ENCODE data around the gene USP11. TPM values are rescaled to one million over a fixed set of nuclear protein-coding genes. Genes with fewer than 3 reads are reported as not detected.

USP11 gene
- total RNA-seq, 1 donor from 2014 or later = 39.5 TPM

- peak overlapping the region; percentile 63 for H3K27ac Mint-ChIP-seq
- H3K36me3 Mint-ChIP-seq (ENCODE audit: low read depth) = peaks cover 59% of the 10 kb centered on the region
- H3K9me3 Mint-ChIP-seq = no peaks in the 10 kb centered on the region
- H3K4me1 Mint-ChIP-seq (ENCODE audit: low read depth) = peaks cover 31% of the 10 kb centered on the region
- H3K27me3 Mint-ChIP-seq (ENCODE audit: low read depth) = no peaks in the 10 kb centered on the region
- H3K4me3 Mint-ChIP-seq (ENCODE audit: low read depth) = peak overlapping the region; percentile 97
- intact Hi-C loops (cut with micrococcal nuclease) = loop anchor here (10.0 kb wide), 1 partner anchor 119 kb away; no protein-coding TSS in a partner anchor
- DNase-seq (ENCODE audit: low spot score) = no peak
Observed at GRCh38 chrX:47196098-47196497, 36.7 kb upstream of the USP11 start.

- Mint-ChIP-seq H3K4me1 (ENCODE audit: low read depth) (peaks cover 31% of the 10 kb centered on the region), H3K9me3 (no peaks in the 10 kb centered on the region), H3K36me3 (ENCODE audit: low read depth) (peaks cover 73% of the 10 kb centered on the region), H3K27me3 (ENCODE audit: low read depth) (no peaks in the 10 kb centered on the region), H3K27ac (no peak overlapping the region), H3K4me3 (ENCODE audit: low read depth) (no peak overlapping the region)
- intact Hi-C loops (cut with micrococcal nuclease) = loop anchor here (10.0 kb wide), 1 partner anchor 117 kb away; no protein-coding TSS in a partner anchor
- no peak for DNase-seq (ENCODE audit: low spot score)
Observed at GRCh38 chrX:47197526-47197925, 35.3 kb upstream of the USP11 start.

DNA sequence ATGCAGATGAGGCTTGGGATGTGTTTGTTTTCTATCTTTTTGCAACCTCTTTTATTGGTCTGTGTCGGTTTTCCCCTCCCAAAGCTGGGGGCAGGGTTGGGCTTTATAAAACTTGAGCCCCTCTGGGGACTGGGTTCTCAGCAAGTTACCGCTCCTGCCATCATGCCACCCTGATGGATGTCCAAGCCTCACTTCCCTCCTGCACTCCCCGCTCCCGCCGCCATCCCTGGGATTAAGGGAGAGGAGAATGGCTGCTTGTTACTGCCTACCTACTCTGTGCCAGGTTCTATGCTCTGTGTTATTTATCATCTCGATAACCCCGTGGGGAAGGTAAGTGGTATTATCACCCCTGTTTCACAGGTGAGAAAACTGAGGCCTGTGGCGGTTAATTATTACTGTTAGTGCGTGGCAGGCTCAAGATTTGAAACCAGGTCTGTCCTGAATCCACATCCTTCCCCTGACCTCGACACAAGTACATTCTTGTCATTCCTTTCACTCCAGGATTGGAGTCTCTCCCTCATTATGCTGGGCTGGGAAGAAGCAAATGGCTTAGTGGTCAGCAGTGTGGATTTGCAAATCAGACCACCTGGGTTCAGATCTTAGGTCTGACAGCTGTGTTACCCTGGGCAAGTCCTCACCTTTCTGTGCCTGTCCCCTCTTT, 34.7 kb upstream of the USP11 start:
- Mint-ChIP-seq H3K4me1 (ENCODE audit: low read depth) (peaks cover 25% of the 10 kb centered on the region), H3K36me3 (ENCODE audit: low read depth) (peaks cover 72% of the 10 kb centered on the region), H3K9me3 (no peaks in the 10 kb centered on the region), H3K27ac (no peak overlapping the region), H3K4me3 (ENCODE audit: low read depth) (no peak overlapping the region), H3K27me3 (ENCODE audit: low read depth) (no peaks in the 10 kb centered on the region)
- DNase-seq (ENCODE audit: low spot score) = no peak
- intact Hi-C loops (cut with micrococcal nuclease) = loop anchor here (10.0 kb wide), 1 partner anchor 117 kb away; no protein-coding TSS in a partner anchor

GRCh38 chrX:47198687-47199080, 34.1 kb upstream of the USP11 start:
- intact Hi-C loops (cut with micrococcal nuclease) = loop anchor here (10.0 kb wide), 1 partner anchor 116 kb away; no protein-coding TSS in a partner anchor
- DNase-seq (ENCODE audit: low spot score) = no peak
- peaks cover 72% of the 10 kb centered on the region for H3K36me3 Mint-ChIP-seq (ENCODE audit: low read depth)
- H3K4me3 Mint-ChIP-seq (ENCODE audit: low read depth) = no peak overlapping the region
- no peak overlapping the region for H3K27ac Mint-ChIP-seq
- peaks cover 21% of the 10 kb centered on the region for H3K4me1 Mint-ChIP-seq (ENCODE audit: low read depth)
- no peaks in the 10 kb centered on the region for H3K27me3 Mint-ChIP-seq (ENCODE audit: low read depth)
- H3K9me3 Mint-ChIP-seq = no peaks in the 10 kb centered on the region

GRCh38 chrX:47199286-47199685, 33.5 kb upstream of the USP11 start:
- Mint-ChIP-seq H3K9me3 (no peaks in the 10 kb centered on the region), H3K4me1 (ENCODE audit: low read depth) (peaks cover 21% of the 10 kb centered on the region), H3K27ac (no peak overlapping the region), H3K4me3 (ENCODE audit: low read depth) (no peak overlapping the region), H3K36me3 (ENCODE audit: low read depth) (peaks cover 74% of the 10 kb centered on the region), H3K27me3 (ENCODE audit: low read depth) (no peaks in the 10 kb centered on the region)
- intact Hi-C loops (cut with micrococcal nuclease) = loop anchor here (10.0 kb wide), 1 partner anchor 116 kb away; no protein-coding TSS in a partner anchor
- no peak for DNase-seq (ENCODE audit: low spot score)

DNA sequence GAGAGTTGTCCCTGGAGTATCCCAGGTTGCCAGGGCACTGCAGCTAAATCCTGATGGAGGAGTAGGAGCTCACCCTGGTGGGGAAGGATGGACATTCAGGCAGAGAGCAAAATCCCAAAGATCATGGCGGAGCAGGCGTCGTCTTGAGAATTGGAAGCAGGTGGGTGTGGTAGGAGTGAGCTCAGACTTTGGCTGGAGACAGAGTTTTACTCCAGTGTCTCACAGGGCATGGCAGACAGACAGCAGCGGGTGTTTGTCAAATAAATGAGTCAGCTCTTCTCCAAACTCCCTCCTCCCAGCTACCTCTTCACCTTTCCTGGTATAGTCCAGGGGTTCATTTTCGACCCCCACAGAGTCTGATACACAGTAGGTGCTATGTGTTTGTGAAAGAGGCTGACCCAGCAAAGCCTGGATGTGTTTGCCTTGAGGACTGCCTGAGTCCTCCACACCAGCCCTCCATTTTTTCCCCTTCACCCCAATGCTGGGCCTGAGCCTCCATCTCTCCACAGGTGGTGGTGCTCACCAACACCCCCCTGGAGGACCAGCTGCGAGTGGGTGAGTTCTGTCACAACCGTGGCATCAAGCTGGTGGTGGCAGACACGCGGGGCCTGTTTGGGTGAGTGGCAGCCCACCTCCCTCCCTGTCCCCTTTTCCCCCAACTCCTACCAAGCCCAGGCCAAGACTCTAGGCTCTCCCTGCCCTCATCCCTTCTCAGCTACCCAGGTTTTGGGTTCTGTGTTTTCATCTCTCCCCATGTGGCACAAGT, 32.2 kb upstream of the USP11 start:
- Mint-ChIP-seq H3K9me3 (no peaks in the 10 kb centered on the region), H3K4me3 (ENCODE audit: low read depth) (no peak overlapping the region), H3K36me3 (ENCODE audit: low read depth) (peaks cover 72% of the 10 kb centered on the region), H3K27ac (no peak overlapping the region), H3K27me3 (ENCODE audit: low read depth) (no peaks in the 10 kb centered on the region), H3K4me1 (ENCODE audit: low read depth) (peaks cover 17% of the 10 kb centered on the region)
- no peak for DNase-seq (ENCODE audit: low spot score)
- intact Hi-C loops (cut with micrococcal nuclease) = no loop called here

DNA sequence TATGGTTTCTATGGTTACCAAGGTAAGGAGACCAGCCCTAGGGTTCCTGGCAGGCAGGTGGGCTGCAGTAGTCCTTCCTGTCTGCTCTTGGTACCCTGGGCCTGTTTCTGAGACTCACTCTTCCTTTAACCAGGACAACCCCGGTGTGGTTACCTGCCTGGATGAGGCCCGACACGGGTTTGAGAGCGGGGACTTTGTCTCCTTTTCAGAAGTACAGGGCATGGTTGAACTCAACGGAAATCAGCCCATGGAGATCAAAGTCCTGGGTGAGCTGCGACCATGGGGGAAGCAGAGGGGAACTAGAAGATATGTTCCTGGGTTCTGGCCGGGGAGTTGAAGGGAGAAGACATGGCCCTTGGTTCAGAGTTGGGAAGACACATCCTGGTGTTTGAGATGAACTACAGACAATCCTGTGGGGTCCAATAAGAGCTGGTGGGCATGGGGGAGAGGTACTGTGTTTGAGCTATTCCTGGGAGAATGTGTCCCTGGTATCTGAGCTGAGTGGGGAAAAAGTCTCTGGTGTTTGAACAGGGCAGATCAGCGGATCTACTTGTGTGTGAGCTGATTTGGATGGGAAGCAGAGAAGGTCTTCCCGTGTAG, 31.4 kb upstream of the USP11 start:
- DNase-seq (ENCODE audit: low spot score) = no peak
- Mint-ChIP-seq H3K27ac (peak overlapping the region; percentile 16), H3K27me3 (ENCODE audit: low read depth) (no peaks in the 10 kb centered on the region), H3K4me3 (ENCODE audit: low read depth) (no peak overlapping the region), H3K36me3 (ENCODE audit: low read depth) (peaks cover 68% of the 10 kb centered on the region), H3K4me1 (ENCODE audit: low read depth) (peaks cover 8% of the 10 kb centered on the region), H3K9me3 (no peaks in the 10 kb centered on the region)
- intact Hi-C loops (cut with micrococcal nuclease) = no loop called here

DNA sequence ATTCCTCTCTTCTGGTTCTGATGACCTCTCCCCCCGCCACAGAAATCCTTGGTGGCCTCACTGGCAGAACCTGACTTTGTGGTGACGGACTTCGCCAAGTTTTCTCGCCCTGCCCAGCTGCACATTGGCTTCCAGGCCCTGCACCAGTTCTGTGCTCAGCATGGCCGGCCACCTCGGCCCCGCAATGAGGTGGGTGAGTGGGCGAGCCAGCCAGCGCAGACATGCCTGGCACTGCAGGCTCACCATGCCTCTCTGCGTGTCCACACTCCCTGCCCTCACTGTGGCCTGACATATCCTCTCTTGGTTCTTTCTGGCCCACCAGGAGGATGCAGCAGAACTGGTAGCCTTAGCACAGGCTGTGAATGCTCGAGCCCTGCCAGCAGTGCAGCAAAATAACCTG, 30.5 kb upstream of the USP11 start:
- H3K9me3 Mint-ChIP-seq = no peaks in the 10 kb centered on the region
- no peak overlapping the region for H3K27ac Mint-ChIP-seq
- peaks cover 70% of the 10 kb centered on the region for H3K36me3 Mint-ChIP-seq (ENCODE audit: low read depth)
- DNase-seq (ENCODE audit: low spot score) = no peak
- intact Hi-C loops (cut with micrococcal nuclease) = no loop called here
- peaks cover 1% of the 10 kb centered on the region for H3K4me1 Mint-ChIP-seq (ENCODE audit: low read depth)
- H3K27me3 Mint-ChIP-seq (ENCODE audit: low read depth) = no peaks in the 10 kb centered on the region
- no peak overlapping the region for H3K4me3 Mint-ChIP-seq (ENCODE audit: low read depth)

GRCh38 chrX:47202877-47203276, 29.9 kb upstream of the USP11 start:
- DNase-seq (ENCODE audit: low spot score) = no peak
- Mint-ChIP-seq H3K27me3 (ENCODE audit: low read depth) (no peaks in the 10 kb centered on the region), H3K4me1 (ENCODE audit: low read depth) (no peaks in the 10 kb centered on the region), H3K9me3 (no peaks in the 10 kb centered on the region), H3K36me3 (ENCODE audit: low read depth) (peaks cover 70% of the 10 kb centered on the region), H3K4me3 (ENCODE audit: low read depth) (no peak overlapping the region), H3K27ac (no peak overlapping the region)
- intact Hi-C loops (cut with micrococcal nuclease) = no loop called here

DNA sequence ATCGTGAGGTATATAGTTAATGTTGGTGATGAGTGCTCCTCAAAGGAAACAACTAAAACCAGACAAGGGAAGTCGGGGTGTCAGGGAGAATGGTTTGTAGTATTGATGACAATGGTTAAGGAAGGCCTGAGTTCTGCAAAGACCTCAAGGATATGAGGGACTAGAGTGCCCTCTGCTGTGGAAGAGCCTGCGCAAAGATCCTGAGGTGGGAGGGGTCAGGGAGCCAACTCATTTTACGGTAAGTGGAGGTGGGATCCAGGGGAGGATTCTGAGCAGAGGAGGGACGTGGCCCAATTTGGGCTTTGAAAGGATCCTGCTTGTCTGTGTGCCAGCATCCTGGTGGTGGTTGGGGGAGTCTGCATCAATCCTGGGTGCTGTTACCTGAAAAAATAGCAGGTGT, 27.8 kb upstream of the USP11 start:
- no peak for DNase-seq (ENCODE audit: low spot score)
- intact Hi-C loops (cut with micrococcal nuclease) = no loop called here
- no peak overlapping the region for H3K4me3 Mint-ChIP-seq (ENCODE audit: low read depth)
- H3K9me3 Mint-ChIP-seq = no peaks in the 10 kb centered on the region
- no peaks in the 10 kb centered on the region for H3K4me1 Mint-ChIP-seq (ENCODE audit: low read depth)
- peaks cover 61% of the 10 kb centered on the region for H3K36me3 Mint-ChIP-seq (ENCODE audit: low read depth)
- H3K27ac Mint-ChIP-seq = no peak overlapping the region
- no peaks in the 10 kb centered on the region for H3K27me3 Mint-ChIP-seq (ENCODE audit: low read depth)

GRCh38 chrX:47206316-47206715, 26.5 kb upstream of the USP11 start:
- H3K9me3 Mint-ChIP-seq = no peaks in the 10 kb centered on the region
- H3K4me3 Mint-ChIP-seq (ENCODE audit: low read depth) = no peak overlapping the region

DNA sequence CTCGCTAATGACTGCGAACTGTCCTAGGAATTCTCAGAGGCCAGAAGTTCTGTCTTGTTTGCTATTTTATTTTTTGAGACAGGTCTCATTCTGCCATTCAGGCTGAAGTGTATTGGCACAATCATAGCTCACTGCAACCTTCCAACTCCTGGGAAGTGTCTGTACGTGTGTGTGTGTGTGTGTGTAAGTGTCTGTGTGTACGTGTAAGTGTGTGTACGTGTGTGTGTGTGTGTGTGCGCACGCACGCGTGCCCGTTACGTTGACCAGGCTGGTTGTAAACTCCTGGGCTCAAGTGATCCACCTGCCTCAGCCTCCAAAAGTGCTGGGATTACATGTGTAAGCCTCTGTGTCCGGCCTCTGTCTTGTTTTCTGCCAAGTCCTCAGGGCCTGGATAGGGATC, 24.7 kb upstream of the USP11 start:
- Mint-ChIP-seq H3K4me1 (ENCODE audit: low read depth) (no peaks in the 10 kb centered on the region), H3K9me3 (no peaks in the 10 kb centered on the region), H3K27me3 (ENCODE audit: low read depth) (no peaks in the 10 kb centered on the region), H3K36me3 (ENCODE audit: low read depth) (peaks cover 68% of the 10 kb centered on the region), H3K27ac (no peak overlapping the region), H3K4me3 (ENCODE audit: low read depth) (no peak overlapping the region)
- intact Hi-C loops (cut with micrococcal nuclease) = no loop called here
- DNase-seq (ENCODE audit: low spot score) = no peak

More at GRCh38 chrX:47206316-47206715, 26.5 kb upstream of the USP11 start:
- DNase-seq (ENCODE audit: low spot score) = no peak
- H3K4me1 Mint-ChIP-seq (ENCODE audit: low read depth) = no peaks in the 10 kb centered on the region
- H3K36me3 Mint-ChIP-seq (ENCODE audit: low read depth) = peaks cover 63% of the 10 kb centered on the region
- no peak overlapping the region for H3K27ac Mint-ChIP-seq
- H3K27me3 Mint-ChIP-seq (ENCODE audit: low read depth) = no peaks in the 10 kb centered on the region
- intact Hi-C loops (cut with micrococcal nuclease) = no loop called here
